Activated CD4-positive, CD25-positive, alpha-beta regulatory T cell treated with anti-CD3 and anti-CD28 coated beads, Interleukin-2, amount 50 U/mL, for 24 hours (primary cell): ENCODE data around the gene SPATA2L.
A peak's percentile ranks its signal among the peaks of the same experiment; 100 is the strongest.
"Not testable (repeated sequence)": the region's sequence is repeated elsewhere in the genome, so short reads cannot be mapped to it uniquely, and the experiment has no call there.

ENCODE experiments used
- ATAC-seq, 2 donors: fragments of 150-1000 bp; cut with Tn5 transposase; one replicate each; pipeline ENCODE4 v1.10.0; 2021; ENCODE audit warnings: mild to moderate bottlenecking in 1 of 2, moderate library complexity in 1 of 2

SPATA2L gene

DNA sequence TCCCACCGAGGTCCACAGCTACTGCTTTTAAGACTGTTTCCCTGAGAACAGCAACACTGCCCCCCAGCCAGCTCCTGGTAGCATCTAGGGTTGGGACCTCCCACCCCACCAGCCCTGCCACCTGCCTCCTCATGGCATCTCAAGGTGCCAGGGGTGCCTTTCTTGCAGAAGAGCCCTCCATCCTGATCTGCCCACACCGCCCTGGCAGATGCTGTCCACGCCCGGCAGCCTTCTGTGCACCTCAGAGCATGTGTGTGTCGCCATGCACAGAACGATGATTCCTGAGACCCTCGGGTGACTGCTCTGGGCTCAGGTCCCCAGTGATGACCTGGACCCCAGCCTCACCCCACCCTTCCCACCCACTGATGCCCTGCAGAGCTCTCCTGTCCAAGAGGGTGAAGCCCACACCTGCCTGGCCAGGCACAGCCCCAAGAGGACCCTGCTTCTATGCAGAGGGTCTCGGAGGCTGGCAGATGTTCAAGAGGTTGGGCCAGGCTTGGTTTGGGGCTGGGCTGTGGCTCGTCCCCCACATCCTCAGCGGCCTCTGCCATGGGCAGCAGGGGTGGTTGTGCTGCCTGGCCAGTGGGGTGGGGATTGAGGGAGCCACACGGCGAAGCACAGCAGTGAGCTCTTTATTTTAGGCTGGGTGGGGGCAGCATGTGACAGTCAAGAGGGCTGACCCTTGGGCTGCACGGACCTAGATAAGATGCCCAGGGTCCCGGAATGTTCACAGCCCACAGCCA is 5.2 kb upstream of the SPATA2L start:
- ATAC-seq, result no peak

DNA sequence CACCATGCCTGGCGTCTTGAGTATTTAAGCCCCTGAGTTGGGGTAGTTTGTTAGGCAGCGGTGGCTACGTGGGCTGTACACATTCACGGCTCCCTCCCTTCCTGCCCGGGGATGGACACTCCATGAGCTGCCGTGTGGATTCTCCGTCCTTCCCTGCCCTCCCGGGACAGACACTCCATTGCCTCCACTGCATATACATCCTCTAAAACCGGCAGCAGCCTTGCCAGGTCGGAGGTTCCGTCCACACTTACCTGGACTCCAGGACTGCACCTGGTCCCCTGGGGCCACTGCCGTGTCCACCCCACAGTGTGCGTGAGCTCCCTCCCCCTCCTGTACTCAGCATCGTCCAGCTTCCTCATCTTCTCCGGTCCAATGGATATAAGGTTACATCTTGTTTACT is 3.5 kb upstream of the SPATA2L start:
- no peak for ATAC-seq

GRCh38 chr16:89704281-89704680 is 2.8 kb upstream of the SPATA2L start:
- no peak for ATAC-seq

DNA sequence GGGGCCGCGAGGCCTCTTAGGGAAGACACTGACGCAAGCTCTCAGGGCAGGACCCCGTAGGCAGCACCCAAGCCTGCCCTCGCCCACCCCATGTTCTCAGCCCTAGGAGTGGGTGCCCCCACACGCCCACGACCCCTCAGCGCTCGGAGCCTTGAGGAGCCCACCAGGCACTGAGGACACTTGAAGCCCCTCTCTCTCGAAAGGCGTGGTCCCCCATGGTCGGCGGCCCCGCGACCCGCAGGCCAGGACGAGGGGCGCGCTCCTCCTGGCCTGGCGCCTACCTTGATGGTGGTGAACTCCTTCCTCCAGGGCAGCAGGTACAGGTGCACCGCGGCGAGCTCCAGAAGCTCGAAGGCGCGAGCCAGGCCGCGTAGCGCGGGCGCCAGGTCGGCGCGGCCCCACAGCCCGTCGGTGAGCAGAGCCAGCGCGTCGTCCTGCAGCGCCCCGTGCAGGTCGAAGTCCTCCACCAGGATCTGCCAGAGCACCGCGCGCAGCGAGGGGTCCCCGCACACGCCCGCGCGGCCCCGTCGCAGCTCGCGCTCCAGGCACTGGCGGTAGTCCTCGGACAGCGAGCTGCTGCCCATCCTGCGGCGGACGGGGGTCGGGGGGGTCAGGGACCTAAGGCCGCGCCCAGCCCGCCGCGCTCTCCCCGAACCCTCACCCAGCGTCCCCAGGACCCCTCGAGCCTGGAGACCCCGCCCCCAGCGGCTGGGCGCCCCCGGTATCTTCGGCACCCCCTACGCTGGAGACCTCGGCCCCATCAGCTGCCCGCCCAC is 668 bp downstream of the SPATA2L start:
- ATAC-seq, result peak; percentile 15 to 19

DNA sequence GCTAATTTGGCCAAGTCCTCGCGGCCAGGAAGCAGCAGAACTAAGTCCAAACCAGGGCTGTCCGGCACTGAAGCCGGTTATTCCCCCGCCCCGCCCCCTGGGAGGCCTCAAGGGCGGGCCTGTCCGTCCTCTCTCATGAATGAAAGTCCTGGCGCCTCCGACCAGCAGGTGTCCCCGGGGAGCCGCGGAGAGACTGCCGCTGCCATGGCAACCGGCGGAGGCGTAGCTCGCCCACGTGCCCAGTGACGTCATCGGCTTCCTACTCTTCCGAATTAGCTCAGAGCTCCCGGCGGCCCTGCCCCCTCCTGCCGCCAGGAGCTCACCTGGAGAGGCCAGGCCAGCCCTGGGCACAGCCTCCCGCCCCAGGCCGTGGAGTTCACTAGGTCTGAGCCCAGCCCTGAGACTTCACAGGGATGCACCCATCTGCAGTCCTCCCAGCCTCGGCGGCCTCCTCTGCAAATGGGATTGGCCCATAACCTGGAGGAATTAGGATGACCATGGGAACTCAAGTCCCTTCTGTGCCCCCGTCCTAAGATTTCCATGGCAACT is 1.3 kb downstream of the SPATA2L start:
- peak; percentile 15 to 25 for ATAC-seq

DNA sequence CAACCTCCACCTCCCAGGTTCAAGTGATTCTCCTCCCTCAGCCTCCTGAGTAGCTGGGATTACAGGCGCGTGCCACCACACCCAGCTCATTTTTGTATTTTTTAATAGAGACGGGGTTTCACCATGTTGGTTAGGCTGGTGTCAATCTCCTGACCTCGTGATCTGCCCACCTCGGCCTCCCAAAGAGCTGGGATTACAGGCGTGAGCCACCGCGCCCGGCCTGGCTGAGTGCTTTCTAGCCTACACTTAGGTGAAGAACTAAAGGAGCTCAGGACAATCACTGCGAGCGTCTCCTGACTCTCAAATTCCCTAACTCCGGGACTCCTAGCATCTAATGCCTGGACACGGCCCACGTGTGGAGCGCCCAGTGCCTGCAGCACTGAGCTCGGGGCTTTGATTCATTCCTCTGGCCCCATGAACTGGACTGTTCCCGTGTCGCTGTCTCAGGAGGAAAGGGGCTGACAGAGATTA is 1.8 kb downstream of the SPATA2L start:
- not testable (repeated sequence) for ATAC-seq

- not testable (repeated sequence) for ATAC-seq
These were observed 2.8 kb downstream of the SPATA2L start for GRCh38 chr16:89698717-89699116.

- no peak for ATAC-seq
These were observed 3.7 kb downstream of the SPATA2L start for GRCh38 chr16:89697616-89698331.

- no peak for ATAC-seq
These were observed 4.3 kb downstream of the SPATA2L start for GRCh38 chr16:89697161-89697615.

DNA sequence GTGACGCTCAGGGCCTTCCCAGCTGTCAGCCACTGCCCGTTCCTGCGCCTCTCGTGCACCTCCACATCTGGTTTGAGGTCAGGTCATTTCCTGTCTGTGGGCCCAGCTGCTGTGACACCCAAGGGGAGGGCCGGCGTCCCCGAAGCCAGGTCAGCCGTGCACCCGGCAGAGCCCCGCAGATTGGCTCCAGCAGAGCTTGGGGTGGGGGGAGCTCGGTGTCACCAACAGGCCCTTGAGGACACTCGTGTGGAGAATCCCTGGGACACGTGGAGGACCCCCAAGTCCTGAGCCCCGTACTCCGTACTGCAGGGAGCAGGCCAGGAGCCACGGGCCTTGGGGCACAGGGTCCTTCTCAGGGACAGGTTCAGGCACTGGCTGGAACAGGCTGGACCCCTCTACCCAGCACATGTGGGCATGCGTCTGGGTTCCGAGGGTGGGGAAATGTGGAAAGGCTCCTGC is 4.8 kb downstream of the SPATA2L start:
- ATAC-seq, result no peak

- no peak for ATAC-seq
These were observed 5.4 kb downstream of the SPATA2L start for GRCh38 chr16:89695875-89696669.

DNA sequence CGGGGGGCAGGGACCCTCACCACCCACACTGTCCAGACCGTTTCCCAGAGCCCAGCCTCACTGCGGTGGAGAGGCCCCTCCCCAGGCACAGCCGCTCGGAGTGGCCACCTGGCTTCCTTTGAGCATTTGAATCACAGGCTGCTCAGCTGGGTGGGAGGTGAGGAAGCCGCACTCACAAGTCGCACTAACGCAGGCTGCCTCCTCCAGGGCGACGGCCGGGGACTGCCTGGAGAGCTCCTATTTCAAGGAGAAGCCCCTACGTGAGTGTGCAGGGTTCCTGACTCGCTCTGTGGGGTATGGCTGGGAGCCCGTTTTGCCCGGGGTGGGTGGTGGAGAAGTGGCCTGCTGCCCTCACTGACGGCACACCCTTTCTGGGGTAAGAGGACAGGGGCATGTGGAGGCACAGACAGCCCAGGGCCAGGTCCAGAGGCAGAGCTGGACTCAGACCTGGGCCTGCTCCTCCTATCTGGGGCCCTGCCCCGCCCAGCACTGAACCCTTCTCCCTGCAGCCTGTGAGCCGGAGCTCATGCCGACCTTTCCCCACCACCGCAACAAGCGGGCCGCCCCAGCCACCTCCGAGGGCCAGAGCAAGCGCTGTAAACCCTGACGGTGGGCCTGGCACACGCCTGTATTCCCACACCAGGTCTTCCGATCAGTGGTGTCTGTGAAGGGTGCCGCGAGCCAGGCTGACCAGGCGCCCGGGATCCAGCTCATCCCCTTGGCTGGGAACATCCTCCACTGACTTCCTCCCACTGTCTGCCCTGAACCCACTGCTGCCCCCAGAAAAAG is 6.2 kb downstream of the SPATA2L start:
- no peak for ATAC-seq

DNA sequence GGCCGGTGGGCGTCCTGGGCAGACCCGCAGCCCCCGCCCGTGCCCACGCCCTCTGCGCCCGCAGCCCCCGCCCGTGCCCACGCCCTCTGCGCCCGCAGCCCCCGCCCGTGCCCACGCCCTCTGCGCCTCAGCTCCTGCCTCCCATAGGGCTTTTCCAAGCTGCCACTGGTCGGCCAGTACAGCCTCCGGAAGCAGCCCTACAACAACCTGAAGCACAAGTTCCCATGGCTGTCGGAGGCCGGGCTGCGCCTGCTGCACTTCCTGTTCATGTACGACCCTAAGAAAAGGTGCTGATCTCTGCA is 6.8 kb downstream of the SPATA2L start:
- ATAC-seq, result not testable (repeated sequence)

- ATAC-seq, result no peak
These were observed 7.3 kb downstream of the SPATA2L start for GRCh38 chr16:89693931-89694783.

GRCh38 chr16:89693289-89693731 is 8.2 kb downstream of the SPATA2L start:
- no peak for ATAC-seq

DNA sequence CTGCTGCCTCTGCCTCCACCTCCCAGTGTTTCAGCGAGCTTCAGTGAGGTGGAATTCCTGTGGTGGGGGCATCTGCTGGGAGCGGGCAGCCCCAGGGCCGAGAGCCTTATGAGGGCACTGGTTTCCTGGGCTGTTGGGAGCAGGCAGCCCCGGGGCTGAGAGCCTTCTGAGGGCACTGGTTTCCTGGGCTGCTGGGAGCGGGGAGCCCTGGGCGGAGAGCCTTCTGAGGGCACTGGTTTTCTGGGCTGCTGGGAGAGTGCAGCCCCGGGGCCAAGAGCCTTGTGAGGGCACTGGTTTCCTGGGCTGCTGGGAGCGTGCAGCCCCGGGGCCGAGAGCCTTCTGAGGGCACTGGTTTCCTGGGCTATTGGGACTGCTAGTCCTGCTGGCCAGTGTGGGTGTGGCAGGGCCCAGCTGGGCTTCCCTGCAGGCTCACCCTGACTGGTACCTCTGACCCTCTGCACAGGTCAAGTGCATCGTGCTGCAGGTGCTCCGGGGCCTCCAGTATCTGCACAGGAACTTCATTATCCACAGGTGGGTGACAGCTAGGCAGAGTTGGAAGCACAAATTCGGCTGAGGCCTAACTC is 9.4 kb downstream of the SPATA2L start:
- no peak for ATAC-seq

DNA sequence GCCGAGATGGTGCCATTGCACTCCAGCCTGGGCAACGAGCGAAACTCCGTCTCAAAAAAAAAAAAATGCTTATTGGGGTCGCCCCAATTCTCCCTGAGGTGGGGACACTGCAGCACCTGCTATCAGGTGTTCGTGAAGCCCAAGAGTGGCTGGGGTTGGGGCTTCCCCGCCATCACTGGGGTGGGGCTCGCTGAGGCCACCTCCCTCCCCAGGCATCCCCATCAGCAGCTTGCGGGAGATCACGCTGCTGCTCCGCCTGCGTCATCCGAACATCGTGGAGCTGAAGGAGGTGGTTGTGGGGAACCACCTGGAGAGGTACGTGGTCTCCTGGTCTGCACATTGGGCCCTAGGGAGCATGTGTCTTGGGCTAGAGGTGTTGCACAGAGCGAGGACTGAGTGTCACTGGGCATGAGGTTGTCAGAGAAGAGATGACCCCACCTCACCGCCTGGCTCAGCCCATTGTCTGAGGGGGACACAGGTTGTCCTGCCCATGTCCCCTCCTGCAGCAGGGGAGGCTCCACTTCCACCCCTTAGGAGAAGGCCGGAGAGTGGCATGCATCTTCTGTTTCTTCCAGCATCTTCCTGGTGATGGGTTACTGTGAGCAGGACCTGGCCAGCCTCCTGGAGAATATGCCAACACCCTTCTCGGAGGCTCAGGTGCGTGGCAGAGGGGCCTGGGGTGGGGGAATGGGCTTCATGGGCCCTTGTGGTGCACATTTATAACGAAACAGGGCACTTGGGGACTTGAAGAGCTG is 10.1 kb downstream of the SPATA2L start:
- no peak for ATAC-seq

DNA sequence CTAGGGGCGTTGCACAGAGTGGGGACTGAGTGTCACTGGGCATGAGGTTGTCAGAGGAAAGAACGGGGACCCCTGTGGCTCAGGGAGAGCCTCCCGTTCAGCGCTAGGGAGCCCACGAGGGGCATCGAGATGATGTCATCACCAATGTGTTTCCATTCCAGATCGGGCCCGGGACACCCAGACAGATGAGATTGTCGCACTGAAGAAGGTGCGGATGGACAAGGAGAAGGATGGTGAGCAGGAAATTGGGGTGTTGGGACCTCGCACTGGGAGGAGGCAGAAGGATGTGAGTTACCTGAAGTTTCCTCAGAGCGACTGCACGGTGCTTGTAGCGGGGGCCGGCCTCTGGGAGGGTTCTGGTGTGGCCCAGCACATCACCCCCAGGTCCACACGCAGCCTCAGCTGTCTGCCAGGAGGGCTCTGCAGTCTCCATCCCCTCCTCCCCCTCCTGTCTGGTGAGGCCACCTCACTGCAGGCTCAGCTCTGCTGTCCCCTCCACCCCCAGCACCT is 11.1 kb downstream of the SPATA2L start:
- no peak for ATAC-seq

DNA sequence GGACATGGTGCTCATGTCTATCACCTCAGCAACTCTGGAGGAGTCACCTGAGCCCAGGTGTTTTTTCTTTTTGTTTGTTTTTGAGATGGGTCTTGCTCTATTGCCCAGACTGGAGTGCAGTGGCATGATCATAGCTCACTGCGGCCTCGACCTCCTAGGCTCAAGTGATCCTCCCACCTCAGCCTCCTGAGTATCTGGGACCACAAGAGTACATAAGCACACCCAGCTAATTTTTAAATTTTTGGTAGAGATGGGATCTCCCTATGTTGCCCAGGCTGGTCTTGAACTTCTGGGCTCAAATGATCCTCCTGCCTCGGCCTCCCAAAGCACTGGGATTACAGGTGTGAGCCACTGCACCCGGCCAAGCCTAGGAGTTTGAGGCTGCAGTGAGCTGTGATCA is 11.9 kb downstream of the SPATA2L start:
- not testable (repeated sequence) for ATAC-seq
